Neural cell (in vitro differentiated cells): ENCODE results near the gene DPF3. TPM values are rescaled to one million over a fixed set of nuclear protein-coding genes. Genes with fewer than 3 reads are reported as not detected.
"Not testable (repeated sequence)": the region's sequence is repeated elsewhere in the genome, so short reads cannot be mapped to it uniquely, and the experiment has no call there.

Experiments
- H2AFZ ChIP-seq: fragments of 200-600, 300-800 bp; sonication (generic), shearing (Covaris generic); 2 replicates; pipeline ENCODE4 v1.6.0; 2014; ENCODE audit warnings: low read depth, mild to moderate bottlenecking, antibody characterized with exemption, low read length, moderate library complexity
- H3F3A ChIP-seq: fragments of 200-600 bp; shearing (Covaris generic); 2 replicates; pipeline ENCODE4 v1.6.1; 2016; ENCODE audit warnings: mild to moderate bottlenecking, moderate library complexity, mixed read lengths, antibody characterized with exemption, low read length; ENCODE audit not compliant: insufficient read depth, poor library complexity, severe bottlenecking
- H3K27ac ChIP-seq: fragments of 200-600, 300-800 bp; sonication (generic), shearing (Covaris generic); 2 replicates; pipeline ENCODE4 v1.5.1; 2014; ENCODE audit warnings: mild to moderate bottlenecking, low read length, moderate library complexity
- H3K27me3 ChIP-seq: fragments of 300-800, 200-600 bp; sonication (generic), shearing (Covaris generic); 2 replicates; pipeline ENCODE4 v1.6.0; 2014; ENCODE audit warnings: mild to moderate bottlenecking, low read depth, low read length, moderate library complexity; ENCODE audit not compliant: insufficient read depth
- H3K36me3 ChIP-seq: fragments of 300-800, 200-600 bp; sonication (generic), shearing (Covaris generic); 2 replicates; pipeline ENCODE4 v1.5.1; 2014; ENCODE audit warnings: mild to moderate bottlenecking, antibody characterized with exemption, low read length, moderate library complexity; ENCODE audit not compliant: insufficient read depth
- H3K4me2 ChIP-seq: fragments of 300-800, 200-600 bp; sonication (generic), shearing (Covaris generic); 2 replicates; pipeline ENCODE4 v1.6.0; 2014; ENCODE audit warnings: mild to moderate bottlenecking, low read length
- H3K4me3 ChIP-seq: fragments of 300-800, 200-600 bp; sonication (generic), shearing (Covaris generic); 2 replicates; pipeline ENCODE4 v1.5.1; 2014; ENCODE audit warnings: mild to moderate bottlenecking, low read length, moderate library complexity
- H3K79me2 ChIP-seq: fragments of 200-600 bp; shearing (Covaris generic); replicated peaks from 2 replicates; pipeline ENCODE4 v1.6.0; 2014; ENCODE audit warnings: mild to moderate bottlenecking, low read length, moderate library complexity; ENCODE audit not compliant: insufficient read depth
- H3K9ac ChIP-seq: fragments of 300-800, 200-600 bp; sonication (generic), shearing (Covaris generic); 2 replicates; pipeline ENCODE4 v1.6.1; 2016; ENCODE audit warnings: mild to moderate bottlenecking, low read length, mixed read lengths
- H3K9me2 ChIP-seq: fragments of 200-600 bp; shearing (Covaris generic); 2 replicates; pipeline ENCODE4 v1.6.1; 2016; ENCODE audit warnings: mild to moderate bottlenecking, low read length, mixed read lengths; ENCODE audit not compliant: insufficient read depth
- H3K9me3 ChIP-seq: fragments of 200-600, 300-800 bp; sonication (generic), shearing (Covaris generic); 2 replicates; pipeline ENCODE4 v1.6.1; 2016; ENCODE audit warnings: mild to moderate bottlenecking, mixed run types, low read length, moderate library complexity, mixed read lengths
- H4K20me1 ChIP-seq: fragments of 200-600 bp; shearing (Covaris generic); 2 replicates; pipeline ENCODE4 v1.6.1; 2016; ENCODE audit warnings: mild to moderate bottlenecking, mixed run types; ENCODE audit not compliant: insufficient read depth
- CTCF ChIP-seq: fragments of 450-650 bp; IDR thresholded peaks from 2 replicates; pipeline ENCODE4 v1.5.1; 2014; ENCODE audit warnings: antibody characterized with exemption, mild to moderate bottlenecking, moderate library complexity; ENCODE audit not compliant: poor library complexity, severe bottlenecking
- EP300 ChIP-seq: fragments of 450-650 bp; conservative IDR thresholded peaks from 2 replicates; pipeline ENCODE4 v1.6.1; 2014; ENCODE audit warnings: antibody characterized with exemption, mild to moderate bottlenecking, moderate library complexity; ENCODE audit not compliant: poor library complexity, severe bottlenecking
- EZH2 ChIP-seq: fragments of 200-600, 300-800 bp; shearing (Covaris generic), sonication (generic); IDR thresholded peaks from 2 replicates; pipeline ENCODE4 v1.6.1; 2014; ENCODE audit warnings: antibody characterized with exemption, low read length, borderline replicate concordance, mild to moderate bottlenecking; ENCODE audit not compliant: insufficient read depth, poor library complexity, severe bottlenecking
- MXI1 ChIP-seq: fragments of 450-650 bp; conservative IDR thresholded peaks from 2 replicates; pipeline ENCODE4 v1.6.1; 2014; ENCODE audit warnings: antibody characterized with exemption, mild to moderate bottlenecking; ENCODE audit not compliant: poor library complexity, severe bottlenecking
- POLR2AphosphoS5 ChIP-seq: IDR thresholded peaks from 2 replicates; pipeline ENCODE4 v1.6.1; 2012
- RAD21 ChIP-seq: fragments of 450-650 bp; conservative IDR thresholded peaks from 2 replicates; pipeline ENCODE4 v1.6.1; 2014; ENCODE audit warnings: antibody characterized with exemption, mild to moderate bottlenecking, moderate library complexity
- REST ChIP-seq: IDR thresholded peaks from 2 replicates; pipeline ENCODE4 v1.6.1; 2012; ENCODE audit warnings: borderline replicate concordance
- SMC3 ChIP-seq: fragments of 450-650 bp; conservative IDR thresholded peaks from 2 replicates; pipeline ENCODE4 v1.6.1; 2014; ENCODE audit warnings: antibody characterized with exemption, mild to moderate bottlenecking, moderate library complexity; ENCODE audit not compliant: poor library complexity
- TAF1 ChIP-seq: IDR thresholded peaks from 2 replicates; pipeline ENCODE4 v1.6.1; 2012; ENCODE audit warnings: low read depth
- polyA plus RNA-seq: library from polyadenylated mRNA; depleted of rRNA; stranded (reverse); fragments of >200 nt; gene quantifications from 2 replicates; pipeline ENCODE4 v1.2.3, GENCODE V29; 2014

Gene DPF3
- polyA plus RNA-seq, 1 donor from 2014 or later = 2.9 TPM

GRCh38 chr14:72752034-72752412, 141.9 kb downstream of the DPF3 start:
- Histone ChIP-seq H3K27me3 (no peaks in the 10 kb centered on the region), H3K9me2 (no peaks in the 10 kb centered on the region), H3K9ac (no peak overlapping the region), H2AFZ (no peak overlapping the region), H3K36me3 (no peaks in the 10 kb centered on the region), H3K4me2 (no peak overlapping the region), H3F3A (no peaks in the 10 kb centered on the region), H3K27ac (no peak overlapping the region), H3K79me2 (no peaks in the 10 kb centered on the region), H3K9me3 (no peaks in the 10 kb centered on the region), H4K20me1 (no peaks in the 10 kb centered on the region), H3K4me3 (no peak overlapping the region)
- TF ChIP-seq TAF1 (no peak), RAD21 (no peak), EZH2 (no peak), REST (no peak)

- Histone ChIP-seq H3K4me2 (no peak overlapping the region), H3K27ac (no peak overlapping the region)
- TF ChIP-seq POLR2AphosphoS5 (no peak), TAF1 (no peak), MXI1 (no peak), EP300 (no peak), RAD21 (no peak), REST (no peak), SMC3 (no peak), CTCF (no peak), EZH2 (no peak)
Observed at GRCh38 chr14:72751276-72752033, 142.4 kb downstream of the DPF3 start.

GRCh38 chr14:72748921-72749320, 145.0 kb downstream of the DPF3 start:
- not testable (repeated sequence) for H3K79me2 ChIP-seq, H3K36me3 ChIP-seq, H3K27ac ChIP-seq, H3K9ac ChIP-seq, H2AFZ ChIP-seq, H3K4me2 ChIP-seq, H3K4me3 ChIP-seq, H3K9me3 ChIP-seq, H4K20me1 ChIP-seq, H3F3A ChIP-seq, H3K27me3 ChIP-seq, H3K9me2 ChIP-seq

More at GRCh38 chr14:72751276-72752033, 142.4 kb downstream of the DPF3 start:
- Histone ChIP-seq H3K9me2 (no peaks in the 10 kb centered on the region), H2AFZ (no peak overlapping the region), H3K9me3 (no peaks in the 10 kb centered on the region), H3K36me3 (no peaks in the 10 kb centered on the region), H3K27me3 (no peaks in the 10 kb centered on the region), H3F3A (no peaks in the 10 kb centered on the region), H3K4me3 (no peak overlapping the region), H3K79me2 (no peaks in the 10 kb centered on the region), H3K9ac (no peak overlapping the region), H4K20me1 (no peaks in the 10 kb centered on the region)
